KOPT-K1 (cell line): ENCODE measurements around the gene INSYN1.

Experiments used
- H3K27ac ChIP-seq: fragments of 200-600 bp; sonication (generic); 2 replicates; pipeline ENCODE4 v1.5.1; 2016; ENCODE audit warnings: antibody characterized with exemption, mild to moderate bottlenecking, low read depth, low read length; ENCODE audit not compliant: poor library complexity, severe bottlenecking
- H3K36me3 ChIP-seq: fragments of 200-600 bp; sonication (generic); 2 replicates; pipeline ENCODE4 v1.5.1; 2017; ENCODE audit warnings: antibody characterized with exemption, mild to moderate bottlenecking, low read length, moderate library complexity; ENCODE audit not compliant: insufficient read depth
- H3K9me3 ChIP-seq: fragments of 200-600 bp; sonication (generic); 2 replicates; pipeline ENCODE4 v1.5.1; 2017; ENCODE audit warnings: antibody characterized with exemption, low read length, mild to moderate bottlenecking; ENCODE audit not compliant: insufficient read depth, poor library complexity, severe bottlenecking

Gene INSYN1

DNA sequence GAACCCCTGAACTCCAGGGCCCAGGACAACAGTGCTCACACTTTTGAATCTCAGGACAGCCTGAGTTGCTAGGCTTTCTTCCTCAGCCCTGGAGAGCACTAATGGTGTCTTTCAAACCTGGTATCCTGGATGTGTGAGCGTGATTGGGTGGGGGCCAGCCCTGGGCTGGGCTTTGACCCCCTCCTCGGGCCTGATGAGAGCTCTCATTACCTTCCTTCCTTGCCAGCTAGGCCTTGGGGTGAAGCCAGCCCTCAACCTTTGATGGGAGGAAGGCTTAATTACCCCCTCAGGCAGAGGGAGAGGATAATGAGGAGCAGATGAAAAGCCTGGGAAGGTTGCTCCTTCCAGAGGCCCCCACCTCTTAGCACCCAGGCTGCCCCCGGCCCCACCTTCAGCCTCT lies 31.1 kb upstream of the INSYN1 start:
- H3K36me3 ChIP-seq, result no peaks in the 10 kb centered on the region
- H3K27ac ChIP-seq, result no peak overlapping the region
- H3K9me3 ChIP-seq, result no peaks in the 10 kb centered on the region

GRCh38 chr15:73782344-73782959 lies 29.3 kb upstream of the INSYN1 start:
- H3K36me3 ChIP-seq, result no peaks in the 10 kb centered on the region
- H3K9me3 ChIP-seq, result no peaks in the 10 kb centered on the region
- H3K27ac ChIP-seq, result no peak overlapping the region

DNA sequence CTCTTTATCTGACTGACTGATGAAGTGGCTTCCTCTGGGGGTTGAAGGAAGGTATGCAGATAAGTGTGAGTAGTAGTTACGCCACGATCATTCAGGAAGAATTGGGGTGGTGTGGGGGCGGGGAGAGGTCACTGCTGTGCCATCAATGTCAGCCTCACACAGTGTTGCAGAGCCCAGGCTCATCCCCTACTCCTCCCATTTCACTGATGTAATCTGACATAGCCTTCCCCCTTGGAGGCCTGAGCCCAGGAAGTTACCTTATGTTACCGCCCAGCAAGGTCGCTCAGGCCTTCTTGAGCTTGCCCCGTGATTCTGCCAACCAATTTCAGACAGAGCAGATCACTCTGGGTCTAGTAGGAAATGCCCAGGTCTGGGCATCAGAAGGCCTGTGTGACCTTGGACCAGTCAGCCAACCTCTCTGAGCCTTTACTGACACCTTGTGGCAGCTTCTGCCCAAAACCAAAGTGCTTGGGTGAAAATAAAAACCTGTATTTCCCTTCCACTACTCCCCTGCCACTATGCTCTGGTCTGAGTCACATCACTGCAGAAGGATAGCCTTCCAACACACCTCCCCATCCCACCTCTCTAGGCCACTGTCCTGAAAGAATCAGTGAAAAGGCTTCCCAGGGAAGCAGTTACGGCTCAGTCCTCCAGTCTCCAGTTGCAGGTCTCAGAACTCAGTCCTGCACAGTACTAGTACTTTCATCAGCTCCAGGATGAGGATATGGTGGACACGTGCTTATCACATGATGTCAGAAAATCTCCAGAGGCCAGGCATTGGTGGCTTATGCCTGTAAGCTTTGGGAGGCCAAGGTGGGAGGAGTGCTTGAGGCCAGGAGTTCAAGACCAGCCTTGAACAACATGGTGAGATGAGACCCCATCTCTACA lies 28.1 kb upstream of the INSYN1 start:
- Histone ChIP-seq H3K9me3 (no peaks in the 10 kb centered on the region), H3K27ac (no peak overlapping the region), H3K36me3 (no peaks in the 10 kb centered on the region)

GRCh38 chr15:73779974-73780373 lies 26.8 kb upstream of the INSYN1 start:
- no peak overlapping the region for H3K27ac ChIP-seq
- no peaks in the 10 kb centered on the region for H3K36me3 ChIP-seq
- no peaks in the 10 kb centered on the region for H3K9me3 ChIP-seq

DNA sequence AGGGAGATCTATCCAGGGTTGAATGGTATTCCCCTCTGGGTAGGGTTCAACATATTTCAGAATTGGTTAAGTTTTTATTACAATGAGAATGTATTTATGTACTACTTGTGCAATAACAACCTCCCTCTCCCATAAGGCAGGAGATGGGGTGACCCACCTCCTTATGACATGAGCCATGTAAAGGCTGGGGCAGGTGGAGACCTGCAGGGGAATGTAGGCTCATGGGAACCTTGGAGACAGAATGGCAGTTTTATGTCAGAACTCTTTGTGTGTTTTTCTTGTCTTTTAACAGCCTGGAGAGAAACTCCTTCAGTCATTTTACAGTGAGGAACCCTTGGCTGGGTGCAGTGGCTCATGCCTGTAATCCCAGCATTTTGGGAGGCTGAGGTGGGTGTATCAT lies 24.6 kb upstream of the INSYN1 start:
- no peak overlapping the region for H3K27ac ChIP-seq
- no peaks in the 10 kb centered on the region for H3K36me3 ChIP-seq
- H3K9me3 ChIP-seq, result no peaks in the 10 kb centered on the region

GRCh38 chr15:73773428-73773827 lies 20.3 kb upstream of the INSYN1 start:
- no peak overlapping the region for H3K27ac ChIP-seq
- no peaks in the 10 kb centered on the region for H3K9me3 ChIP-seq
- no peaks in the 10 kb centered on the region for H3K36me3 ChIP-seq

- Histone ChIP-seq H3K9me3 (no peaks in the 10 kb centered on the region), H3K36me3 (no peaks in the 10 kb centered on the region), H3K27ac (no peak overlapping the region)
These were observed 18.4 kb upstream of the INSYN1 start for GRCh38 chr15:73771385-73772045.

GRCh38 chr15:73770050-73770449 lies 16.9 kb upstream of the INSYN1 start:
- no peaks in the 10 kb centered on the region for H3K36me3 ChIP-seq

DNA sequence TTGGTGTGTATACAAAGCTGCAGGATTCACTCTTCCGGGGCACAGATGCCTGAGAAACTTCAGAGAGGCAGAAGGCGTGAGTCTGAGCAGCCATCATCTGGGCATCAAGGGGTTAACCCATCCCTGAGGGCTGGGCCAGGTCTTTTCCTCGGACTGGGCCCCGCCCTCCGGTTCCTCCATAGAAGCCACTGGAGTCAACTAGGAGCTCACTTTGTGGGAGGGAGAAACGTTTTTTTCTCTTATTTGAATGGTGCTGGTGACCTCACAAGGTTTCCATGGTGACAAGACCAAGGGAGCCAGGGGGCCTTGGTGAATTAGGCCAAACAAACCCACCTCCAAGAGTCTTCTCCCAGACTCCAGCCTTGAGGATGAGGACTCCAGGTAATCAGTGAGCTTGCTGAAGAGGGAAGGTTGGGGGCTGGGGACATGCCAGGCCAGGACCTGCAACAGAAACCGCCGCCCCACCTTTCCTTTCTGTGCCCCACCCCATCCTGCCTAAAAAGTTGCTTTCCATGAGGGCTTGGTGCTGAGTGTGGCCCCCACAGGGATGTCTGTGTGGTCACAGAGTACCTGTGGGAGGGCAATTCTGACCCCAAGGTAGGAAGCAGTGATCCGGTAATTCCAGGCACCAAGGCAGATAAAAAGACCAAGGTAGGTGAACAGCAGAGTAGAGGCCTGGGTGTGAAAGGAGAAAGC lies 14.8 kb upstream of the INSYN1 start:
- Histone ChIP-seq H3K27ac (no peak overlapping the region), H3K9me3 (no peaks in the 10 kb centered on the region), H3K36me3 (no peaks in the 10 kb centered on the region)

More at GRCh38 chr15:73770050-73770449, 16.9 kb upstream of the INSYN1 start:
- Histone ChIP-seq H3K27ac (no peak overlapping the region), H3K9me3 (no peaks in the 10 kb centered on the region)

DNA sequence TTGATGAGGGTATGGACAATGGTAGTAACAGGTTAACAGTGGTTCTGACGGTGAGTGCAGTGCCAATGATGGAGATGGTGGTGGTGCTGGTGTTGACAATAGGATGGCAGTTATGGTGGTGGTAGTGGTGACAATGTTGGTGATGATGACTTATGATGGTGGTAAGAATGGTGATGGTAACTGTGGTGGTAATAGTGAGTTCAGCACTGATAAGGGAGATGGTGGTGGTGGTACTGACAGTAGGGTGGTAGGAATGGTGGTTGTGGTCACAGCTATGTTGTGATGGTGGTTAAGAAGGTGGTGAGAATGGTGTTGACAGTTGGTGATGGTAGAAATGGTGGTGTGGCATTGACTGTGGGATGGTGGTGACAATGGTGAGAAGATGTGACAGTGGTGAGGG lies 13.4 kb upstream of the INSYN1 start:
- no peak overlapping the region for H3K27ac ChIP-seq
- no peaks in the 10 kb centered on the region for H3K9me3 ChIP-seq
- no peaks in the 10 kb centered on the region for H3K36me3 ChIP-seq

DNA sequence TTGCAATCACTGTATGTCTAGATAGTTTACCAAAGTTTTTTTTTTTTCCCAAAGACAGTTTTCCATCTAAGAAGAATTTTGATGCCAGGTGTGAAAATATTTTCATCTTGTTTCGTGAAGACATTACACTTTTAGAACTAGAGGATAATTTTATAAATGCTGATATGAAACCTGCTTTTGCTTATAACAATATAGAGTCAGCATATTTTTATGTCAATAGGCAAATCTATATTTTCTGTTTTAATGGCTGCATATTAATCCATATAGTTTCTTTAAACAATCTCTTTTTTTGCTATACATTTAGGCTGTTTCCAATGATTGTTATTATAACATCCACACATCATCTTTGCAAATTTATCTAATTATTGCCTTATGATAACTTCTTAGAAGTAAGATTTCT lies 12.6 kb upstream of the INSYN1 start:
- no peak overlapping the region for H3K27ac ChIP-seq
- no peaks in the 10 kb centered on the region for H3K36me3 ChIP-seq
- no peaks in the 10 kb centered on the region for H3K9me3 ChIP-seq

- no peaks in the 10 kb centered on the region for H3K9me3 ChIP-seq
- H3K27ac ChIP-seq, result no peak overlapping the region
- H3K36me3 ChIP-seq, result no peaks in the 10 kb centered on the region
These were observed 10.8 kb upstream of the INSYN1 start for GRCh38 chr15:73763931-73764330.

- Histone ChIP-seq H3K9me3 (no peaks in the 10 kb centered on the region), H3K36me3 (no peaks in the 10 kb centered on the region), H3K27ac (no peak overlapping the region)
These were observed 7.5 kb upstream of the INSYN1 start for GRCh38 chr15:73760330-73761329.

DNA sequence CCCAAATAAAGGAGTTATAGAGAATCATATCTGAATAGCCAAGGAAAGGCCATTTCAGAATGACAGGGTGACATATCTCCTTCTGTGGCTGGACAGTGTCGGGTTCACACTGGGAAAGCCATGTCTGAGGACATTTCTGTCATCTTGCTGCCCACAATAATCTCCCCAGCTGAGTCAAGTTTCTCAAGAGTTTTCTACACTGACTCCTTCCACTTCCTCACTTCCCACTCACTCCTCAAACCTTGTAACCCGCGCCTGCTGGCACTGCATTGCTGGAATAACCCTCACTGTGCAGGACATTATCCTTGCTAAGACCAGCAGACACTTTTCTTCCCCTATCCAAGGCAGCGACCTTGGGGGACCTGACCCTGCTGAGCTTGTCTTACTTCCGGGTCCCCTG lies 5.3 kb upstream of the INSYN1 start:
- Histone ChIP-seq H3K27ac (no peak overlapping the region), H3K9me3 (no peaks in the 10 kb centered on the region), H3K36me3 (no peaks in the 10 kb centered on the region)
